Hepatocyte (in vitro differentiated cells): Measurements from ENCODE around the gene MGMT. TPM values are rescaled to one million over a fixed set of nuclear protein-coding genes. Genes with fewer than 3 reads are reported as not detected.

Experiments
- DNase-seq: peaks from one replicate; pipeline ENCODE4 v3.0.0-alpha.2; 2016; ENCODE audit warnings: low spot score
- H2AFZ ChIP-seq: fragments of 200-600 bp; sonication (generic); 2 replicates; pipeline ENCODE4 v1.6.0; 2016; ENCODE audit warnings: antibody characterized with exemption, mild to moderate bottlenecking
- H3K27ac ChIP-seq: fragments of 200-600 bp; sonication (generic); 2 replicates; pipeline ENCODE4 v1.5.1; 2016; ENCODE audit warnings: mild to moderate bottlenecking
- H3K27me3 ChIP-seq: fragments of 200-600 bp; sonication (generic); 2 replicates; pipeline ENCODE4 v1.6.1; 2016
- H3K36me3 ChIP-seq: fragments of 200-600 bp; sonication (generic); replicated peaks from 2 replicates; pipeline ENCODE4 v1.5.1; 2016; ENCODE audit warnings: low read depth; ENCODE audit not compliant: insufficient read depth
- H3K4me1 ChIP-seq: fragments of 200-600 bp; sonication (generic); 2 replicates; pipeline ENCODE4 v1.5.1; 2016; ENCODE audit warnings: mild to moderate bottlenecking, moderate library complexity; ENCODE audit not compliant: insufficient read depth
- H3K4me2 ChIP-seq: fragments of 200-600 bp; sonication (generic); 2 replicates; pipeline ENCODE4 v1.6.0; 2016
- H3K4me3 ChIP-seq: fragments of 200-600 bp; sonication (generic); 2 replicates; pipeline ENCODE4 v1.5.1; 2016; ENCODE audit warnings: mild to moderate bottlenecking
- H3K79me2 ChIP-seq: fragments of 200-600 bp; sonication (generic); 2 replicates; pipeline ENCODE4 v1.6.0; 2017; ENCODE audit warnings: mild to moderate bottlenecking
- H3K9me2 ChIP-seq: fragments of 200-600 bp; sonication (generic); replicated peaks from 2 replicates; pipeline ENCODE4 v1.6.0; 2017; ENCODE audit warnings: mild to moderate bottlenecking; ENCODE audit not compliant: insufficient read depth
- H3K9me3 ChIP-seq: fragments of 200-600 bp; sonication (generic); 2 replicates; pipeline ENCODE4 v1.5.1; 2016; ENCODE audit warnings: low read depth, mild to moderate bottlenecking
- H4K20me1 ChIP-seq: fragments of 200-600 bp; sonication (generic); 2 replicates; pipeline ENCODE4 v1.6.0; 2016; ENCODE audit warnings: mild to moderate bottlenecking; ENCODE audit not compliant: insufficient read depth, poor library complexity, severe bottlenecking
- EZH2 ChIP-seq: fragments of 200-600 bp; sonication (generic); IDR thresholded peaks from 2 replicates; pipeline ENCODE4 v1.6.1; 2016; ENCODE audit warnings: antibody characterized with exemption, mild to moderate bottlenecking, borderline replicate concordance
- EZH2phosphoT487 ChIP-seq: fragments of 200-600 bp; sonication (generic); IDR thresholded peaks from one replicate; pipeline ENCODE4 v1.6.1; 2018; ENCODE audit warnings: antibody characterized with exemption, mild to moderate bottlenecking, low read depth, moderate library complexity; ENCODE audit not compliant: unreplicated experiment, severe bottlenecking
- WGBS: methylation state at CpG from one replicate; pipeline ENCODE4 v1.1.6; 2016; ENCODE audit warnings: low lambda C conversion rate; ENCODE audit errors: missing lambda C conversion rate; 5-methylcytosine and 5-hydroxymethylcytosine counted together
- polyA plus RNA-seq: library from polyadenylated mRNA; unstranded; fragments of >200 nt; fragmentation: Nextera tagmentation; extraction: Ambion mirVana; gene quantifications from 2 replicates; pipeline ENCODE4 v1.2.1, GENCODE V29; 2016
- total RNA-seq: library from RNA; depleted of rRNA; stranded (reverse); fragments of >200 nt; gene quantifications from 2 replicates; pipeline ENCODE4 v1.2.3, GENCODE V29; 2014
- TF ChIP-seq, protein P1 (sequence below): fragments of 200-600 bp; sonication (generic); IDR thresholded peaks from 2 replicates; pipeline ENCODE4 v1.5.1; 2016; ENCODE audit warnings: antibody characterized with exemption, mild to moderate bottlenecking; ENCODE audit not compliant: poor library complexity

MGMT gene
- total and polyA plus RNA-seq, 2 experiments from 2014 or later, result 41.5 to 41.9 TPM

DNA sequence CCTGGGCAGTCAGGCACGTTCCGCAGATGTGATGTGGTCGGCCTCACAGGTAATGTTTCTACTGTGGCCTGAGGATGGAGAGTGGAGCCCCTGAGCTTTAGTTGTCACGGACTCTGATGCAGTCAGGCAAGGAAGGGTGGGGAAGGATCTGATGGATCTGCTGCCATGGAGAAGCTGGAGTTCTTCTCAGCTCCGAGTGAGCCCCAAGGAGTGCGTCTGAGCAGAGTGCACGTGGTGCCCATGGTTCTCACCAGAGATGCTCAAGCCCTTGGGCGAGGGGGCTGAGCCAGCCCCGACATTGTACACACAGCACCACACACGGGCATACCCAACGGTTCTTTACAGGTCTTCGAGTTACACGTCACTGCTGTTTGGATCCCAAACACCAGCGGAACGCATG, 304.5 kb downstream of the MGMT start:
- Histone ChIP-seq H3K27me3 (no peaks in the 10 kb centered on the region), H2AFZ (no peak overlapping the region), H4K20me1 (no peaks in the 10 kb centered on the region), H3K4me1 (no peaks in the 10 kb centered on the region), H3K36me3 (no peaks in the 10 kb centered on the region), H3K9me3 (no peaks in the 10 kb centered on the region), H3K9me2 (no peaks in the 10 kb centered on the region), H3K4me3 (no peak overlapping the region), H3K27ac (no peak overlapping the region), H3K79me2 (no peaks in the 10 kb centered on the region), H3K4me2 (no peak overlapping the region)
- no peak for TF ChIP-seq EZH2phosphoT487
- TF ChIP-seq, protein P1, sequence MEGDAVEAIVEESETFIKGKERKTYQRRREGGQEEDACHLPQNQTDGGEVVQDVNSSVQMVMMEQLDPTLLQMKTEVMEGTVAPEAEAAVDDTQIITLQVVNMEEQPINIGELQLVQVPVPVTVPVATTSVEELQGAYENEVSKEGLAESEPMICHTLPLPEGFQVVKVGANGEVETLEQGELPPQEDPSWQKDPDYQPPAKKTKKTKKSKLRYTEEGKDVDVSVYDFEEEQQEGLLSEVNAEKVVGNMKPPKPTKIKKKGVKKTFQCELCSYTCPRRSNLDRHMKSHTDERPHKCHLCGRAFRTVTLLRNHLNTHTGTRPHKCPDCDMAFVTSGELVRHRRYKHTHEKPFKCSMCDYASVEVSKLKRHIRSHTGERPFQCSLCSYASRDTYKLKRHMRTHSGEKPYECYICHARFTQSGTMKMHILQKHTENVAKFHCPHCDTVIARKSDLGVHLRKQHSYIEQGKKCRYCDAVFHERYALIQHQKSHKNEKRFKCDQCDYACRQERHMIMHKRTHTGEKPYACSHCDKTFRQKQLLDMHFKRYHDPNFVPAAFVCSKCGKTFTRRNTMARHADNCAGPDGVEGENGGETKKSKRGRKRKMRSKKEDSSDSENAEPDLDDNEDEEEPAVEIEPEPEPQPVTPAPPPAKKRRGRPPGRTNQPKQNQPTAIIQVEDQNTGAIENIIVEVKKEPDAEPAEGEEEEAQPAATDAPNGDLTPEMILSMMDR, result no peak
- no peak for TF ChIP-seq EZH2
- 92% methylated on average over 15 of the region's 15 CpGs for WGBS
- no peak for DNase-seq

DNA sequence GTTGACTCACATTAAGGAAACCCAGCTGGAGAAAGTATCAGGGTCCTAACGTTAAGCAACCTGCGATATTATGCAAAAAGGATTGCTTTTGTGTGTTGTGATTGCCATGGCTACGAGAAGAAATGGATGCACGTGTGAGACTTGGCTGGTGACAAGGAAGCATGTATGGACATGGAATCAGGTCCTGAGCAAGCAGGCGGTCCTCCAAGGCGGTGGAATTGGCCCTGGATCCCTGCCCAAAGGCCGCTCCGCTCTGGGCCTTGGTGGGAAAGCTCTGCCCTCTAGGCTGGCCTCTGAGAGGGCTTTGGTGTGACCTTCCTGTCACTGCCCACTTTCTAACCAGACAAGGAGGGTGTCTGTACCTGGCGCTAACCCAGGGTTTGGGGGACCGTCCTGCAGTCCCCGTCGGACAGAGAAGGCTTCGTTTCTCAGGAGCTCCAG, 305.0 kb downstream of the MGMT start:
- H3K4me1 ChIP-seq, result no peaks in the 10 kb centered on the region
- TF ChIP-seq EZH2phosphoT487 (no peak), EZH2 (no peak)
- TF ChIP-seq, protein P1, result no peak
- no peaks in the 10 kb centered on the region for H3K9me3 ChIP-seq
- no peak overlapping the region for H3K27ac ChIP-seq
- no peaks in the 10 kb centered on the region for H3K27me3 ChIP-seq
- H2AFZ ChIP-seq, result no peak overlapping the region
- 96% methylated on average over 13 of the region's 13 CpGs for WGBS
- no peaks in the 10 kb centered on the region for H3K9me2 ChIP-seq
- H3K4me3 ChIP-seq, result no peak overlapping the region
- H3K79me2 ChIP-seq, result no peaks in the 10 kb centered on the region
- H4K20me1 ChIP-seq, result no peaks in the 10 kb centered on the region
- no peaks in the 10 kb centered on the region for H3K36me3 ChIP-seq
- DNase-seq, result no peak
- H3K4me2 ChIP-seq, result no peak overlapping the region

DNA sequence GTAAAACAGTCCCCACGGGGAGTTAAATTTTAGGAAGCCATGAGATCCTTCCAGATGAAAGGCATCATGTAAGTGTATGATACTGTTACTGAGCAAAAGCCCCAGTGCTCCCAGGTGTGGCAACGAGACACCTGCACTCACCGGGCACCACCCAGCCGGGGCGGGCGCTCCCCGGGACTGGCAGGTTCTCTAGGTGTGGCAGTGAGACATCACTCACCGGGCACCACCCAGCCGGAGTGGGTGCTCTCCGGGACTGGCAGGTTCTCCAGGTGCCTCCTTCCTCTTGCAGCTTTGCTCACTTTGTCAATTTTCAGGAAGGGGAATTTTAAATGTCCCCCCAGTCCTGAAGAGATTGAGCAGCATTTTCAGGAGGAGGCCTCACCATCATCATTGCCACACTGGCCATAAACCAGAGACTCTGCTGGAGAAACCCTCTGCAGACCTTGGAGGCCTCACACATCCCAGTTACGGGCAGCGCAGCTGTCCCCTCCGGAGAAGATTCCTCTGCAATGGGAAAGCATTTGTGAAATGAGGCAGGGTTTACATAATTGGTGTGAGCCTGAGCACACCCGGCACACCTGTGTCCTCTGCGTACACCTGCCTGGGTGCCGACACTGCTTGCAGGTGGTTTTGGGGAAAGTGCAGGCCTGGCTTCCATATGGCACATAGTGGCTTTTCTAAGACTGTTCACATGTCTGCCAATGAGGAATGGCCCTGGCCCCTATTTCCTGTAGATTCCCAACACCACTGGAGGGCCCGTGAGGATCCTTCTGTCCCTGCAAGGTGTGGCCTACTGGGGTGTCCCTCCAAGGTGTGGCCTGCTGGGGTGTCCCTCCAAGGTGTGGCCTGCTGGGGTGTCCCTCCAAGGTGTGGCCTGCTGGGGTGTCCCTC, 305.7 kb downstream of the MGMT start:
- H4K20me1 ChIP-seq, result no peaks in the 10 kb centered on the region
- H3K4me3 ChIP-seq, result no peak overlapping the region
- H3K36me3 ChIP-seq, result no peaks in the 10 kb centered on the region

More for the DNA sequence above, 305.7 kb downstream of the MGMT start:
- TF ChIP-seq, protein P1, result no peak
- TF ChIP-seq EZH2phosphoT487 (no peak), EZH2 (no peak)
- Histone ChIP-seq H3K4me1 (no peaks in the 10 kb centered on the region), H3K79me2 (no peaks in the 10 kb centered on the region), H3K9me3 (no peaks in the 10 kb centered on the region), H3K27me3 (no peaks in the 10 kb centered on the region), H2AFZ (no peak overlapping the region), H3K4me2 (no peak overlapping the region), H3K27ac (no peak overlapping the region), H3K9me2 (no peaks in the 10 kb centered on the region)
- WGBS, result 96% methylated on average over 17 of the region's 17 CpGs
- no peak for DNase-seq
